HG03442 (cell line): ENCODE data around the gene NKAIN2.

Experiments
- ATAC-seq: cut with Tn5 transposase; IDR thresholded peaks from one replicate; pipeline ENCODE4 v1.9.1; 2021; ENCODE audit warnings: mild to moderate bottlenecking, moderate library complexity; ENCODE audit not compliant: unreplicated experiment

The NKAIN2 gene

GRCh38 chr6:123806561-123806960, 2.9 kb downstream of the NKAIN2 start:
- no peak for ATAC-seq

GRCh38 chr6:123808556-123808955, 4.9 kb downstream of the NKAIN2 start:
- no peak for ATAC-seq

- no peak for ATAC-seq
Observed at GRCh38 chr6:123810214-123810613, 6.5 kb downstream of the NKAIN2 start.

- no peak for ATAC-seq
Observed at GRCh38 chr6:123810948-123811347, 7.3 kb downstream of the NKAIN2 start.

GRCh38 chr6:123811378-123811777, 7.7 kb downstream of the NKAIN2 start:
- no peak for ATAC-seq

- no peak for ATAC-seq
Observed at GRCh38 chr6:123812621-123813020, 9.0 kb downstream of the NKAIN2 start.

GRCh38 chr6:123821112-123821511, 17.4 kb downstream of the NKAIN2 start:
- no peak for ATAC-seq

- no peak for ATAC-seq
Observed at GRCh38 chr6:123829302-123829953, 25.8 kb downstream of the NKAIN2 start.

GRCh38 chr6:123830120-123830519, 26.5 kb downstream of the NKAIN2 start:
- no peak for ATAC-seq

GRCh38 chr6:123838505-123839234, 35.0 kb downstream of the NKAIN2 start:
- no peak for ATAC-seq

GRCh38 chr6:123841067-123841896, 37.6 kb downstream of the NKAIN2 start:
- ATAC-seq, result no peak

- ATAC-seq, result no peak
Observed at GRCh38 chr6:123844011-123844410, 40.3 kb downstream of the NKAIN2 start.

- no peak for ATAC-seq
Observed at GRCh38 chr6:123848347-123848746, 44.7 kb downstream of the NKAIN2 start.

- no peak for ATAC-seq
Observed at GRCh38 chr6:123849406-123849805, 45.7 kb downstream of the NKAIN2 start.

- ATAC-seq, result no peak
Observed at GRCh38 chr6:123850555-123850954, 46.9 kb downstream of the NKAIN2 start.

GRCh38 chr6:123854201-123854600, 50.5 kb downstream of the NKAIN2 start:
- no peak for ATAC-seq

GRCh38 chr6:123855506-123855905, 51.8 kb downstream of the NKAIN2 start:
- no peak for ATAC-seq

GRCh38 chr6:123859291-123859690, 55.6 kb downstream of the NKAIN2 start:
- no peak for ATAC-seq

- ATAC-seq, result no peak
Observed at GRCh38 chr6:123869334-123869733, 65.7 kb downstream of the NKAIN2 start.

GRCh38 chr6:123873974-123874373, 70.3 kb downstream of the NKAIN2 start:
- no peak for ATAC-seq

GRCh38 chr6:123875784-123876183, 72.1 kb downstream of the NKAIN2 start:
- no peak for ATAC-seq

GRCh38 chr6:123879749-123880148, 76.1 kb downstream of the NKAIN2 start:
- peak; percentile 48 for ATAC-seq
